Measurements from ENCODE around the gene SH2D3A. TPM values are rescaled to one million over a fixed set of nuclear protein-coding genes. Genes with fewer than 3 reads are reported as not detected.

The SH2D3A gene
- total and polyA plus RNA-seq, 9 donors = 0.18 to 18.3 (median 1.5) TPM; not detected in 1

DNA sequence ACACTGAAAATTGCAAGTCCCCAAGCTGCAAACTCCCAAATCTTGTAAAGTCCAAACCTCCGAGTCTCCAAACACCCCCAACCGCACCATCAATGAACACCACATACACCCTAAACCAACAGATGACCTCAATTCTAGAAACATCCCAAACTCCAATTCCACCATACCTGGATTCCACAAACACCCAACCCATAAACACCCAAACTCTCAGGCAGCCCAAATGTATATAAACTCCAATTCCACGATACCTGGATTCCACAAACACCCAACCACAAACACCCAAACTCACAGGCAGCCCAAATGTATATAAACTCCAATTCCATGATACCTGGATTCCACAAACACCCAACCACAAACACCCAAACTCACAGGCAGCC is 47.3 kb downstream of the SH2D3A start:
- intact Hi-C loops (cut with DNase I) = no loop called here
- Histone ChIP-seq H3K4me1 (ENCODE audit: insufficient read depth) (peaks cover 3% of the 10 kb centered on the region), H3K4me3 (peak overlapping the region; percentile 21), H3K9me3 (no peaks in the 10 kb centered on the region), H3K27ac (peak overlapping the region in 1 of 2 donors; percentile 55), H3K36me3 (no peaks in the 10 kb centered on the region), H3K27me3 (no peaks in the 10 kb centered on the region)
- TF ChIP-seq EP300 (IDR thresholded peaks at IDR 0.05) = no peak
- no peak for TF ChIP-seq POLR2A (IDR thresholded peaks at IDR 0.05)
- TF ChIP-seq, protein P1, sequence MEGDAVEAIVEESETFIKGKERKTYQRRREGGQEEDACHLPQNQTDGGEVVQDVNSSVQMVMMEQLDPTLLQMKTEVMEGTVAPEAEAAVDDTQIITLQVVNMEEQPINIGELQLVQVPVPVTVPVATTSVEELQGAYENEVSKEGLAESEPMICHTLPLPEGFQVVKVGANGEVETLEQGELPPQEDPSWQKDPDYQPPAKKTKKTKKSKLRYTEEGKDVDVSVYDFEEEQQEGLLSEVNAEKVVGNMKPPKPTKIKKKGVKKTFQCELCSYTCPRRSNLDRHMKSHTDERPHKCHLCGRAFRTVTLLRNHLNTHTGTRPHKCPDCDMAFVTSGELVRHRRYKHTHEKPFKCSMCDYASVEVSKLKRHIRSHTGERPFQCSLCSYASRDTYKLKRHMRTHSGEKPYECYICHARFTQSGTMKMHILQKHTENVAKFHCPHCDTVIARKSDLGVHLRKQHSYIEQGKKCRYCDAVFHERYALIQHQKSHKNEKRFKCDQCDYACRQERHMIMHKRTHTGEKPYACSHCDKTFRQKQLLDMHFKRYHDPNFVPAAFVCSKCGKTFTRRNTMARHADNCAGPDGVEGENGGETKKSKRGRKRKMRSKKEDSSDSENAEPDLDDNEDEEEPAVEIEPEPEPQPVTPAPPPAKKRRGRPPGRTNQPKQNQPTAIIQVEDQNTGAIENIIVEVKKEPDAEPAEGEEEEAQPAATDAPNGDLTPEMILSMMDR (IDR thresholded peaks at IDR 0.05) = no peak
- 79 to 90% (median 87%) methylated on average over 3 of the region's 3 CpGs for WGBS, 3 donors
- peak in 1 of 5 donors; percentile 2 for DNase-seq

DNA sequence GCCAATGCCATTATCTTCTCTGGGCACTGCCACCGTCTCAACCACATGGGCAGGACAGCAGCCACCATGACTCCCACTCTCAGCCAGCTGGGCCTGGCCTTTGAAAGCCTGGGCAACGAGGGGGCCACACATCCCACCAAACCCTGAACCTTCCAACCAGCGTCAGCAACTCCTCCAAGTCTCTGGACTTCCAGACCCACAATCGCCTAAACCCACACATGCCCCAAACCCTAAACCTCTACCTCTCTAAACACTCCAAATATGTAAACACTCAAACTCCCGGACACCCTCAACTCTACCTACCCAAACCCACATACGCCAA is 47.7 kb downstream of the SH2D3A start:
- intact Hi-C loops (cut with DNase I) = no loop called here
- Histone ChIP-seq H3K4me3 (peak overlapping the region; percentile 21), H3K27me3 (no peaks in the 10 kb centered on the region), H3K36me3 (no peaks in the 10 kb centered on the region), H3K4me1 (ENCODE audit: insufficient read depth) (peaks cover 3% of the 10 kb centered on the region), H3K27ac (peak overlapping the region in 1 of 2 donors; percentile 12), H3K9me3 (no peaks in the 10 kb centered on the region)
- DNase-seq = no peak
- WGBS, 3 donors = 68 to 82% (median 70%) methylated on average over 6 of the region's 6 CpGs
- TF ChIP-seq, protein P1 (IDR thresholded peaks at IDR 0.05) = no peak
- TF ChIP-seq EP300 (IDR thresholded peaks at IDR 0.05) = no peak
- TF ChIP-seq POLR2A (IDR thresholded peaks at IDR 0.05) = no peak

DNA sequence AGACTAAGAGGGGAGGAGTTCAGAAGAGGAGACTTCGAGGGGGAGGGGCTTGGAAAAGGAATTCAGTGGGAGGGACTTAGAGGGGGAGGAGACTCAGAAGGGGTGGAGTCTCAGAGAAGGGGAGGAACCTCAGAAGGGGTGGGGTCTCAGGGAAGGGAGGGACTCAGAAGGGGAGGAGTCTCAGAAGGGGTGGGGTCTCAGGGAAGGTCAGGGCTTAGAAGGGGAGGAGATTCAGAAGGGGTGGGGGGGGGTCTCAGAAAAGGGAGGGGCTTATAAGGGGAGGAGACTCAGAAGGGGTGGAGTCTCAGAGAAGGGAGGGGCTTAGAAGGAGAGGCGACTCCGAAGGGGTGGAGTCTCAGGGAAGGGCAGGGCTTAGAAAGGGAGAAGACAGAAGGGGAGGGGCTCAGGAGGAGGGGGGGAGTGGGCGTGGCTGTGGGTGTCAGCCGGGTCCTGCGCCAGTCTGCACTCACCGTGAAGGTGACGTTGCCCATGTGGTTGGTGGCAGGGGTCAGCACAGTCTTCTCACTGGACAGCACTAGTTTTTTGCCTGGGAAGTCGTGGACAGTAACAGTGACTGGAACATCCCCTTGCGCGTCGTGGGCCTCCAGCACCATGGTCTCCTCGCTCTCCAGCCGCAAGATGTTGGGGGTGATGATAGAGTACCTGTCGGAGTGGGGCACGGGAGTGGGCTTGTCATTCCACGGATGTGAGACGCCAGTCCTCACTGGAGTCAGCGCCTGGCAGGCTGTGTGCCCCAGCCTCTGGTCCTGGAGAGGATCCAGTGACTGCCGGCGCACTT is 48.3 kb downstream of the SH2D3A start:
- H3K27ac ChIP-seq = no peak overlapping the region
- intact Hi-C loops (cut with DNase I) = no loop called here
- peak in 3 of 5 donors; percentile 42 to 69 (median 69) for DNase-seq

DNA sequence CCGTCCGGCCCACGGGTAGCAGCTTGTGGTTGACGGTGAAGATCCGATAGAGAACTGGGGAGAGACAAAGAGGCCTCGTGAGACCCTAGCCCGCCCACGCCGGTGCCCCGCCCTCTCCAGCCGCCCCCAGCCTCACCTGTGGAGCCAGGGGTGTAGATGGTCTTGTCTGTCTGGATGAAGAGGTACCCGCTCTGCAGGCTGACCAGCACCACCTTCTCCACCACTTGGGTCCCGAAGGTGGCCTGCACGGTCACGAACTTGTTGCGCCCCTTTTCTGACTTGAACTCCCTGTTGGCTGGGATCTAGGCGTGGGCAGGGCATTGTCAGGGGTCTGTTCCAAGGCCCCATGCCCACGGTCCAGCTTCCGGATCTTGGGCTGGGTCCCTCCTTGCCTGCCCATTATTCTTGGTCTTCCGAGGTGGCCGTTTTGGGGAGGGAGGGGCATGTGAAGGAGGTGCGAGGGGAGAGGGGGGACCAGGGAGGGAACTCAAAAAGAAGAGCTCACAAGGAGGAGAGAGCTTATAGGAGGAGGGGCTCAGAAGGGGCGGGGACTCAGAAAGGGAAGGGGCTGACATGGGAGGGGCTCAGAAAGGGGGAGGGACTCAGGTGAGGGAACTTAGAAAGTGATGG is 49.0 kb downstream of the SH2D3A start:
- no peaks in the 10 kb centered on the region for H3K9me3 ChIP-seq
- H3K4me3 ChIP-seq = no peak overlapping the region
- H3K4me1 ChIP-seq (ENCODE audit: insufficient read depth) = peaks cover 3% of the 10 kb centered on the region
- peak in 1 of 5 donors; percentile 22 for DNase-seq
- TF ChIP-seq EP300 (IDR thresholded peaks at IDR 0.05) = no peak
- TF ChIP-seq, protein P1 (IDR thresholded peaks at IDR 0.05) = no peak
- TF ChIP-seq POLR2A (IDR thresholded peaks at IDR 0.05) = no peak
- intact Hi-C loops (cut with DNase I) = no loop called here
- no peaks in the 10 kb centered on the region for H3K27me3 ChIP-seq
- no peaks in the 10 kb centered on the region for H3K36me3 ChIP-seq
- H3K27ac ChIP-seq = no peak overlapping the region
- 51 to 75% (median 64%) methylated on average over 23 of the region's 23 CpGs for WGBS, 3 donors

More for the DNA sequence above, 48.3 kb downstream of the SH2D3A start:
- H3K9me3 ChIP-seq = no peaks in the 10 kb centered on the region
- peak overlapping the region; percentile 21 for H3K4me3 ChIP-seq
- no peaks in the 10 kb centered on the region for H3K36me3 ChIP-seq
- TF ChIP-seq, protein P1 (IDR thresholded peaks at IDR 0.05) = no peak
- TF ChIP-seq POLR2A (IDR thresholded peaks at IDR 0.05) (no peak), EP300 (IDR thresholded peaks at IDR 0.05) (no peak)
- no peaks in the 10 kb centered on the region for H3K27me3 ChIP-seq
- 71 to 82% (median 75%) methylated on average over 21 of the region's 21 CpGs for WGBS, 3 donors
- peaks cover 3% of the 10 kb centered on the region for H3K4me1 ChIP-seq (ENCODE audit: insufficient read depth)

Data from ovary (tissue), 9 donors.